SK-N-SH treated with all-trans-retinoic acid at 6 μM for 48 hours (cell line): ENCODE results near the gene PBX1.

ENCODE experiments used
- ARNTL ChIP-seq: fragments of 450-650 bp; formaldehyde crosslinking; IDR thresholded peaks from 2 replicates; pipeline ENCODE4 v1.5.0; 2020; ENCODE audit warnings: low read depth, mild to moderate bottlenecking, moderate library complexity, borderline replicate concordance
- BACH2 ChIP-seq: fragments of 250-450 bp; sonication (Bioruptor Pico); IDR thresholded peaks from 2 replicates; pipeline ENCODE4 v1.9.0; 2021; ENCODE audit warnings: mild to moderate bottlenecking, borderline replicate concordance
- CSDC2 ChIP-seq: fragments of 250-450 bp; sonication (Bioruptor Pico); IDR thresholded peaks from 2 replicates; pipeline ENCODE4 v1.5.0; 2020; ENCODE audit warnings: mild to moderate bottlenecking, moderate library complexity
- ZC3H10 ChIP-seq: fragments of 250-450 bp; sonication (Bioruptor Pico); IDR thresholded peaks from 2 replicates; pipeline ENCODE4 v1.5.1; 2021; ENCODE audit warnings: mild to moderate bottlenecking, moderate library complexity
- ZNF565 ChIP-seq: fragments of 450-650 bp; formaldehyde crosslinking; conservative IDR thresholded peaks from 2 replicates; pipeline ENCODE4 v1.5.0; 2020; ENCODE audit warnings: low read depth, mild to moderate bottlenecking, moderate library complexity
- TF ChIP-seq, protein P1 (sequence below): fragments of 250-450 bp; sonication (Bioruptor Pico); IDR thresholded peaks from 2 replicates; pipeline ENCODE4 v1.8.0; 2021; ENCODE audit warnings: low read depth, mild to moderate bottlenecking, moderate library complexity, borderline replicate concordance

- TF ChIP-seq ZNF565 (CRISPR knock-in tag) (no peak), CSDC2 (CRISPR knock-in tag) (no peak), BACH2 (CRISPR knock-in tag) (no peak), ARNTL (CRISPR knock-in tag) (no peak), ZC3H10 (CRISPR knock-in tag) (no peak)
- TF ChIP-seq, protein P1, sequence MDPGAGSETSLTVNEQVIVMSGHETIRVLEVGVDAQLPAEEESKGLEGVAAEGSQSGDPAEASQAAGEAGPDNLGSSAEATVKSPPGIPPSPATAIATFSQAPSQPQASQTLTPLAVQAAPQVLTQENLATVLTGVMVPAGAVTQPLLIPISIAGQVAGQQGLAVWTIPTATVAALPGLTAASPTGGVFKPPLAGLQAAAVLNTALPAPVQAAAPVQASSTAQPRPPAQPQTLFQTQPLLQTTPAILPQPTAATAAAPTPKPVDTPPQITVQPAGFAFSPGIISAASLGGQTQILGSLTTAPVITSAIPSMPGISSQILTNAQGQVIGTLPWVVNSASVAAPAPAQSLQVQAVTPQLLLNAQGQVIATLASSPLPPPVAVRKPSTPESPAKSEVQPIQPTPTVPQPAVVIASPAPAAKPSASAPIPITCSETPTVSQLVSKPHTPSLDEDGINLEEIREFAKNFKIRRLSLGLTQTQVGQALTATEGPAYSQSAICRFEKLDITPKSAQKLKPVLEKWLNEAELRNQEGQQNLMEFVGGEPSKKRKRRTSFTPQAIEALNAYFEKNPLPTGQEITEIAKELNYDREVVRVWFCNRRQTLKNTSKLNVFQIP (CRISPR knock-in tag) = no peak
Observed at GRCh38 chr1:164846731-164847691, 288.0 kb downstream of the PBX1 start.
